HCT116 (cell line): ENCODE measurements around the gene OR51E2. TPM values are rescaled to one million over a fixed set of nuclear protein-coding genes. Genes with fewer than 3 reads are reported as not detected.

Source experiments
- ATAC-seq: fragments of 200-7000 bp; cut with Tn5 transposase; 2 replicates; pipeline ENCODE4 v1.9.1; 2020; ENCODE audit warnings: mild to moderate bottlenecking, moderate library complexity
- BruUV-seq: library from RNA; stranded (reverse); fragments of 400-500 nt; replicated peaks from 2 replicates; lab custom pipeline; 2021; lab: Mats Ljungman, UMichigan
- CTCF ChIA-PET: fragments of 300-600 bp; sonication (Branson Sonifier 250); formaldehyde crosslinking; loops from one replicate; lab custom pipeline; 2021; ENCODE audit warnings: antibody characterized with exemption; lab: Charles Lee
- POLR2A ChIA-PET: fragments of 300-600, 350-600 bp; sonication (Branson Sonifier 250); formaldehyde crosslinking; loops from one replicate; lab custom pipeline; 2021; ENCODE audit warnings: antibody characterized with exemption; lab: Charles Lee
- RAD21 ChIA-PET, 2 experiments: fragments of 300-600 bp; sonication (Branson Sonifier 250); formaldehyde crosslinking; loops; one replicate each; lab custom pipeline; 2023; ENCODE audit warnings: low total read pairs in 2 of 2; ENCODE audit not compliant: uncharacterized antibody in 2 of 2, unreplicated experiment in 2 of 2, low non-redundant PET in 1 of 2; lab: Charles Lee
- DNase-seq: peaks from one replicate; pipeline ENCODE4 v3.0.0-alpha.2; 2010; ENCODE audit warnings: low read depth, low spot score
- H2AFZ ChIP-seq: fragments of 200-600 bp; shearing (Covaris generic), sonication (generic); 2 replicates; pipeline ENCODE4 v1.6.1; 2017; ENCODE audit warnings: low read depth, mixed run types, mixed read lengths, antibody characterized with exemption, low read length; ENCODE audit not compliant: poor library complexity, severe bottlenecking
- H3K27ac ChIP-seq: 2 replicates; pipeline ENCODE4 v1.5.1; 2012; ENCODE audit warnings: low read depth, low read length
- H3K27me3 ChIP-seq: fragments of 200-600 bp; sonication (generic); 2 replicates; pipeline ENCODE4 v1.6.1; 2016; ENCODE audit warnings: mixed run types, low read length, mixed read lengths; ENCODE audit not compliant: insufficient read depth
- H3K36me3 ChIP-seq, 2 experiments: fragments of 200-500 bp in 1 of 2; fragments of 200-600 bp in 1 of 2; sonication (Bioruptor generic) in 1 of 2; sonication (generic) in 1 of 2; 2 replicates each; pipeline versions ENCODE4 v1.5.1 to v1.6.1; 2014 to 2016; ENCODE audit warnings: low read length in 2 of 2, inconsistent platforms in 1 of 2, mixed read lengths in 1 of 2, mixed run types in 1 of 2; ENCODE audit not compliant: insufficient read depth in 2 of 2, control insufficient read depth in 1 of 2
- H3K4me1 ChIP-seq, 2 experiments: fragments of 200-600 bp in 1 of 2; sonication (generic) in 1 of 2; 2 replicates each; pipeline versions ENCODE4 v1.5.1 to v1.6.1; 2012 to 2017; ENCODE audit warnings: low read length in 2 of 2, inconsistent platforms in 1 of 2, mild to moderate bottlenecking in 1 of 2, mixed read lengths in 1 of 2, mixed run types in 1 of 2, moderate library complexity in 1 of 2; ENCODE audit not compliant: insufficient read depth in 2 of 2, control insufficient read depth in 1 of 2
- H3K4me2 ChIP-seq: fragments of 200-600 bp; sonication (generic); 2 replicates; pipeline ENCODE4 v1.6.1; 2017; ENCODE audit warnings: mixed run types, low read length, mixed read lengths
- H3K4me3 ChIP-seq, 2 experiments: fragments of 200-600 bp in 1 of 2; sonication (generic) in 1 of 2; replicated peaks in 1 of 2; 2 replicates each; pipeline ENCODE4 v1.5.1; 2011 to 2016; ENCODE audit warnings: low read length in 2 of 2, control low read depth in 1 of 2, low read depth in 1 of 2, mild to moderate bottlenecking in 1 of 2, mixed read lengths in 1 of 2, mixed run types in 1 of 2
- H3K79me2 ChIP-seq: fragments of 200-600 bp; sonication (generic); 2 replicates; pipeline ENCODE4 v1.6.1; 2017; ENCODE audit warnings: mild to moderate bottlenecking, mixed run types, low read length, moderate library complexity, mixed read lengths; ENCODE audit not compliant: insufficient read depth
- H3K9ac ChIP-seq: fragments of 200-600 bp; sonication (generic); 2 replicates; pipeline ENCODE4 v1.6.1; 2016; ENCODE audit warnings: low read length, mixed read lengths
- H3K9me2 ChIP-seq: fragments of 200-600 bp; sonication (generic), shearing (Covaris generic); 2 replicates; pipeline ENCODE4 v1.6.1; 2017; ENCODE audit warnings: mixed run types, mild to moderate bottlenecking, moderate library complexity; ENCODE audit not compliant: insufficient read depth
- H3K9me3 ChIP-seq, 2 experiments: fragments of 200-500 bp in 1 of 2; fragments of 200-600 bp in 1 of 2; sonication (Bioruptor generic) in 1 of 2; sonication (generic) in 1 of 2; 2 replicates each; pipeline ENCODE4 v1.6.1; 2014 to 2017; ENCODE audit warnings: low read length in 2 of 2, mixed read lengths in 2 of 2, inconsistent platforms in 1 of 2, low read depth in 1 of 2, mild to moderate bottlenecking in 1 of 2, mixed run types in 1 of 2, moderate library complexity in 1 of 2; ENCODE audit not compliant: control insufficient read depth in 1 of 2, insufficient read depth in 1 of 2
- H4K20me1 ChIP-seq: fragments of 200-600 bp; sonication (generic), shearing (Covaris generic); 2 replicates; pipeline ENCODE4 v1.6.1; 2017; ENCODE audit warnings: mixed run types, mild to moderate bottlenecking, moderate library complexity; ENCODE audit not compliant: insufficient read depth
- ATF3 ChIP-seq: IDR thresholded peaks from 2 replicates; pipeline ENCODE4 v1.6.1; 2012
- CEBPB ChIP-seq: IDR thresholded peaks from 2 replicates; pipeline ENCODE4 v1.6.1; 2012; ENCODE audit warnings: low read depth
- CTCF ChIP-seq, 3 experiments: fragments of 200-600 bp in 1 of 3; sonication (generic) in 1 of 3; IDR thresholded peaks in 2 of 3; conservative IDR thresholded peaks in 1 of 3; 2 replicates each; pipeline ENCODE4 v1.5.1; 2012 to 2017; ENCODE audit warnings: low read depth in 2 of 3, low read length in 2 of 3, antibody characterized with exemption in 1 of 3, borderline replicate concordance in 1 of 3, control low read depth in 1 of 3, mild to moderate bottlenecking in 1 of 3, mixed read lengths in 1 of 3, mixed run types in 1 of 3, moderate library complexity in 1 of 3; ENCODE audit not compliant: insufficient read depth in 1 of 3
- ELF1 ChIP-seq: IDR thresholded peaks from 2 replicates; pipeline ENCODE4 v1.6.1; 2012; ENCODE audit warnings: low read depth, borderline replicate concordance
- FOSL1 ChIP-seq: IDR thresholded peaks from 2 replicates; pipeline ENCODE4 v1.6.1; 2012; ENCODE audit warnings: low read depth
- SIN3A ChIP-seq: IDR thresholded peaks from 2 replicates; pipeline ENCODE4 v1.6.1; 2012; ENCODE audit warnings: low read depth
- SP1 ChIP-seq: IDR thresholded peaks from 2 replicates; pipeline ENCODE4 v1.6.1; 2012; ENCODE audit warnings: low read depth
- TCF7L2 ChIP-seq: IDR thresholded peaks from 2 replicates; pipeline ENCODE4 v1.7.0; 2011; ENCODE audit warnings: borderline replicate concordance, inconsistent platforms; ENCODE audit not compliant: insufficient read depth, insufficient read length; ENCODE audit errors: extremely low read depth
- ZBTB33 ChIP-seq: IDR thresholded peaks from 2 replicates; pipeline ENCODE4 v1.6.1; 2011; ENCODE audit warnings: mild to moderate bottlenecking, low read length, moderate library complexity; ENCODE audit not compliant: insufficient replicate concordance; ENCODE audit errors: extremely low read depth
- ZNF274 ChIP-seq: fragments of 200-500 bp; sonication (Bioruptor generic); IDR thresholded peaks from 2 replicates; pipeline ENCODE4 v1.6.1; 2014; ENCODE audit warnings: mild to moderate bottlenecking, low read depth, low read length, inconsistent platforms
- intact Hi-C: fragments of 100-400 bp; cut with micrococcal nuclease; formaldehyde crosslinking; loops from 2 replicates; pipeline ENCODE4 v1.10.0; 2022
- total RNA-seq: library from RNA; stranded (reverse); gene quantifications from one replicate; pipeline ENCODE4 v1.2.1, GENCODE V29; 2021; ENCODE audit not compliant: unreplicated experiment

Gene OR51E2
- total RNA-seq, 1 experiment from 2014 or later = not detected

GRCh38 chr11:4672470-4672869 lies 25.2 kb downstream of the OR51E2 start:
- Histone ChIP-seq H2AFZ (no peak overlapping the region), H3K4me2 (no peak overlapping the region), H3K27ac (no peak overlapping the region), H4K20me1 (no peaks in the 10 kb centered on the region), H3K9me3 (no peaks in the 10 kb centered on the region), H3K9me2 (no peaks in the 10 kb centered on the region), H3K9ac (no peak overlapping the region), H3K4me1 (no peaks in the 10 kb centered on the region), H3K27me3 (peaks cover 39% of the 10 kb centered on the region), H3K4me3 (no peak overlapping the region), H3K36me3 (no peaks in the 10 kb centered on the region), H3K79me2 (no peaks in the 10 kb centered on the region)
- BruUV-seq = no TSS peak
- ChIA-PET POLR2A (no interaction called here), RAD21 (no interaction called here), CTCF (no interaction called here)
- ATAC-seq (no peak), DNase-seq (no peak)
- intact Hi-C loops = no loop called here
- TF ChIP-seq ELF1 = no peak
- no peak for TF ChIP-seq ZNF274
- no peak for TF ChIP-seq CEBPB
- TF ChIP-seq TCF7L2 = no peak
- TF ChIP-seq SIN3A = no peak
- TF ChIP-seq CTCF (IDR thresholded peaks at IDR 0.05 in 2 of 3, conservative IDR thresholded peaks at IDR 0.05 in 1 of 3; ENCODE audit: borderline replicate concordance in 1 of 3, insufficient read depth in 1 of 3, low read depth in 2 of 3, low read length in 2 of 3) = no peak

GRCh38 chr11:4671741-4672140 lies 25.9 kb downstream of the OR51E2 start:
- CTCF ChIA-PET = no interaction called here
- intact Hi-C loops = no loop called here
- no peak for TF ChIP-seq ATF3
- no peak for TF ChIP-seq FOSL1
- no peak for TF ChIP-seq SP1
- no peak for TF ChIP-seq CEBPB
- no peak for TF ChIP-seq ZBTB33
- no peak for TF ChIP-seq CTCF (IDR thresholded peaks at IDR 0.05 in 2 of 3, conservative IDR thresholded peaks at IDR 0.05 in 1 of 3; ENCODE audit: borderline replicate concordance in 1 of 3, insufficient read depth in 1 of 3, low read depth in 2 of 3, low read length in 2 of 3)

More at GRCh38 chr11:4671741-4672140, 25.9 kb downstream of the OR51E2 start:
- no peaks in the 10 kb centered on the region for H3K4me1 ChIP-seq
- no peak overlapping the region for H3K4me2 ChIP-seq
- no peak overlapping the region for H3K4me3 ChIP-seq
- ChIA-PET POLR2A (no interaction called here), RAD21 (no interaction called here)
- H3K79me2 ChIP-seq = no peaks in the 10 kb centered on the region
- no peak overlapping the region for H3K27ac ChIP-seq
- no peak overlapping the region for H3K9ac ChIP-seq
- H3K9me2 ChIP-seq = no peaks in the 10 kb centered on the region
- peaks cover 40% of the 10 kb centered on the region for H3K27me3 ChIP-seq
- H3K36me3 ChIP-seq = no peaks in the 10 kb centered on the region
- no peak overlapping the region for H2AFZ ChIP-seq
- DNase-seq (no peak), ATAC-seq (no peak)
- no TSS peak for BruUV-seq
- H4K20me1 ChIP-seq = no peaks in the 10 kb centered on the region
- H3K9me3 ChIP-seq = no peaks in the 10 kb centered on the region
